Measurements from ENCODE around the gene FFAR1. TPM values are rescaled to one million over a fixed set of nuclear protein-coding genes. Genes with fewer than 3 reads are reported as not detected.

Gene FFAR1
- total RNA-seq, 4 donors from 2014 or later = 0.21 TPM; not detected in 3

DNA sequence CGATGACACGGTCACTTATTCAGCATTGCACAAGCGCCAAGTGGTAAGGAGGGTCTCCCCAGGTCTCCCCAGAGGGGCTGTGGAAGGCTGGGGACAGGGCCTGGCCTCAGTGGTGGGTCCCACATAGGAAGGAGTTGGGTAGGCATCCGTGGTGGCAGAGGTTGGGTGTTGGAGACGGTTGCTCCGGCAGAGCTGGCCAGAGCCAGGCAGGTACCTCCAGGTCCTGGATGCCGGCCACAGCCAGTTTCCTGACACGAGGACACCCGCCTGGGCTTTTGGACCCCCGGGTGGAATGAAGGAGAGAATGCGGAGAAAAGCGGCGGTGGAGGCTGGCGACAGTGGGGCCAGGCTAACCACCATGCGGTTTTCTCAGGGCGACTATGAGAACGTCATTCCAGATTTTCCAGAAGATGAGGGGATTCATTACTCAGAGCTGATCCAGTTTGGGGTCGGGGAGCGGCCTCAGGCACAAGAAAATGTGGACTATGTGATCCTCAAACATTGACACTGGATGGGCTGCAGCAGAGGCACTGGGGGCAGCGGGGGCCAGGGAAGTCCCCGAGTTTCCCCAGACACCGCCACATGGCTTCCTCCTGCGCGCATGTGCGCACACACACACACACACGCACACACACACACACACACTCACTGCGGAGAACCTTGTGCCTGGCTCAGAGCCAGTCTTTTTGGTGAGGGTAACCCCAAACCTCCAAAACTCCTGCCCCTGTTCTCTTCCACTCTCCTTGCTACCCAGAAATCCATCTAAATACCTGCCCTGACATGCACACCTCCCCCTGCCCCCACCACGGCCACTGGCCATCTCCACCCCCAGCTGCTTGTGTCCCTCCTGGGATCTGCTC is 1.3 kb upstream of the FFAR1 start:
- no peak for DNase-seq
- Histone ChIP-seq H3K9me3 (no peaks in the 10 kb centered on the region), H3K27me3 (no peaks in the 10 kb centered on the region), H3K4me1 (no peaks in the 10 kb centered on the region), H3K4me3 (no peak overlapping the region), H3K36me3 (no peaks in the 10 kb centered on the region), H3K27ac (no peak overlapping the region)
- intact Hi-C loops (cut with DNase I; ENCODE audit: low total_unique reads) = no loop called here
- no peak for TF ChIP-seq POLR2A (IDR thresholded peaks at IDR 0.05)
- TF ChIP-seq, protein P1, sequence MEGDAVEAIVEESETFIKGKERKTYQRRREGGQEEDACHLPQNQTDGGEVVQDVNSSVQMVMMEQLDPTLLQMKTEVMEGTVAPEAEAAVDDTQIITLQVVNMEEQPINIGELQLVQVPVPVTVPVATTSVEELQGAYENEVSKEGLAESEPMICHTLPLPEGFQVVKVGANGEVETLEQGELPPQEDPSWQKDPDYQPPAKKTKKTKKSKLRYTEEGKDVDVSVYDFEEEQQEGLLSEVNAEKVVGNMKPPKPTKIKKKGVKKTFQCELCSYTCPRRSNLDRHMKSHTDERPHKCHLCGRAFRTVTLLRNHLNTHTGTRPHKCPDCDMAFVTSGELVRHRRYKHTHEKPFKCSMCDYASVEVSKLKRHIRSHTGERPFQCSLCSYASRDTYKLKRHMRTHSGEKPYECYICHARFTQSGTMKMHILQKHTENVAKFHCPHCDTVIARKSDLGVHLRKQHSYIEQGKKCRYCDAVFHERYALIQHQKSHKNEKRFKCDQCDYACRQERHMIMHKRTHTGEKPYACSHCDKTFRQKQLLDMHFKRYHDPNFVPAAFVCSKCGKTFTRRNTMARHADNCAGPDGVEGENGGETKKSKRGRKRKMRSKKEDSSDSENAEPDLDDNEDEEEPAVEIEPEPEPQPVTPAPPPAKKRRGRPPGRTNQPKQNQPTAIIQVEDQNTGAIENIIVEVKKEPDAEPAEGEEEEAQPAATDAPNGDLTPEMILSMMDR (IDR thresholded peaks at IDR 0.05) = no peak

DNA sequence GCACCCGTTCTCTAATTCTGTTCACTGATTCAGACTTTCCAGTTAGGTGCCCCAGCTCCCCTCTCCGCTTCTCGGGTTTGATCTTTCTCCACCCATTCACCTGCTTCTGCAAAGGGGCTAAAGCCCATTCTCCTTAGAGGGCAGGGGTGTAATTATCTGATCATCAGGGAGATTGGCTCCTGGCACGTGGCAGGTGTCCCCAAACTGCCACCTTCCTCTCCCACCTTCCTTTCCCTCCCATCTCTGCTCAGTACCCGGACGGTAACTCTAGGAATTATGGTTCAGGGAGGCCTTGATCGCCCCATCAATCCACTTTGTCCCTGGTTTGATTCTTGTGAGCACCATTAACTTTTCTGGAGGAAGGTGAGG is 212 bp downstream of the FFAR1 start:
- DNase-seq = no peak
- Histone ChIP-seq H3K4me1 (no peaks in the 10 kb centered on the region), H3K27me3 (no peaks in the 10 kb centered on the region), H3K27ac (no peak overlapping the region), H3K9me3 (no peaks in the 10 kb centered on the region), H3K4me3 (no peak overlapping the region), H3K36me3 (no peaks in the 10 kb centered on the region)
- intact Hi-C loops (cut with DNase I; ENCODE audit: low total_unique reads) = no loop called here
- TF ChIP-seq, protein P1 (IDR thresholded peaks at IDR 0.05) = no peak
- TF ChIP-seq POLR2A (IDR thresholded peaks at IDR 0.05) = no peak

DNA sequence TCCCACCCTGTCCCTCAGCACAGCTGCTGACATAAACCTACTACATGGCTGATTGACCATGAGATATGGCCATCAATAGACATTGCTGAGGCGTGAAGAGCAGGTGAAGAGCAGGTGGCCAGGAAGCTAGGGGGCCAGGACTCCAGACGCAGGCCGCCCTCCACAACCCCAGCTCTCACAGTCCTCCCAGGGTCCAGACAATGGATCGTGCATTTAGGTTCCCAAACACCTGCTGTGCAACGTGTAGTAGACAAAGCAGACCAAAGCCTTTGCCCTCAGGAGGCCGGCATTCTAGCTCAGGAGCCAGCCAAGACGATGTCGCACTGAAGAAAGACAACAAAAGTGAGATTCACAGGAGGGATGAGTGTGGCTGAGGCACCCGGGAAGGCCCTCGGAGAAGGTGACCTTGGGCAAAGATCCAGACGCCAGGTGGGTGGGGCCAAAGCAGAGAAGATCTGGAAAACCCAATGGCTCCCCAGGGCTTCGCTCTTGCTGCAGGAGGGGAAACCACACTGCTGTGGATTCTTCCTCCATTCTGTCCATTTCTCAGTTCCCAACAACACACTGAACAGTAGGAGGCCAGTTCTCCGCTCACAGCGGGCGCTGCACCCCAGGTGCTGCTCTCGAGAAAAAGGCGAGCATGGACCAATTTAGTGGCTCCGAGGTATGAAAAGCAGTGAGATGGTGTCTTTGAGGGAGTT is 1.4 kb downstream of the FFAR1 start:
- TF ChIP-seq, protein P1 (IDR thresholded peaks at IDR 0.05) = no peak
- TF ChIP-seq POLR2A (IDR thresholded peaks at IDR 0.05) = no peak
- intact Hi-C loops (cut with DNase I; ENCODE audit: low total_unique reads) = no loop called here
- H3K4me1 ChIP-seq = no peaks in the 10 kb centered on the region
- H3K36me3 ChIP-seq = no peaks in the 10 kb centered on the region
- H3K9me3 ChIP-seq = no peaks in the 10 kb centered on the region
- H3K27me3 ChIP-seq = no peaks in the 10 kb centered on the region
- no peak overlapping the region for H3K27ac ChIP-seq
- no peak for DNase-seq
- H3K4me3 ChIP-seq = no peak overlapping the region

DNA sequence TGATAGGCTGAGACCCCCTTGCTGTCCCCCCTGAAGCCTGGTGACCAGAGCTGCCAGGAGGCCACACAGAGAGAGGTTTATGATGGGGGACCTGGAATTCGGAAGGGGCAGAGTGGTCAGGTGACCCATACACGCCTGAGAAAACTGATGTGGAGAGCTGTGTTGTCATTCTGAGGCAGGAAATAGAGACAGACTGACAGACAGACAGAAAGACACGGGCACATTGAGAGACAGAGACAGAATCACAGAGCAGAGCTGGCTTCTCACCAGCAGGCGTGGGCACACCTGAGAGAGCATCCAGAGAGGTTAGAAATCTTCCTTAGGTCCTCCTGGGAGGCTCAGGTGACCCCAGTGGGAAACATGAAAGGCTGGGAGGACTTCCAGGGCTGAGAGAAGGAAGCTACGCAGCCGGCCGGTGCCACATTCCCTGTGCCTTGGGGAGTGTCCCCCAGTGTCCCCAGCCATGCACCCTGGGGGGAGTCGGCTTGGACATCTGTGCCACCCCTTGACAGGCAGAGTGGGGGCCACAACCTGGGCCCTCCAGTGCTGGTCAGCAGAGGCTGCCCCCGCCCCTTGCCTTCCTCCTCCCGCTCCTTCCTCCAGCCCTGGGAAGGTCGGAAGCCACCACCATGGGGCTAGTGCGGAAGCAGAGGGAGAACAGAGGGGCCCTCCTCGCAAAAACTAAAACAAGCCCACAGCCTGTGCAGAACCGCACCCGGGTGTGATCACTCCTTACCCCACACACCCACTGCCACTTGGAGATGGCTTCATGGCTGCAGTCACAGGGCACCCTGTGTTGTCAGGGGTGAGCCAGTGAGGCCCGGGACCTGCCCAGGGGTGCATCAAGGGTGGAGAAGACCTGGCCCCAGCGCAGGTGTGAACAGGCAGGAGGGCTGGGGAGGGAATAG is 2.2 kb downstream of the FFAR1 start:
- H3K36me3 ChIP-seq = no peaks in the 10 kb centered on the region
- no peaks in the 10 kb centered on the region for H3K27me3 ChIP-seq
- H3K4me1 ChIP-seq = no peaks in the 10 kb centered on the region
- intact Hi-C loops (cut with DNase I; ENCODE audit: low total_unique reads) = no loop called here
- TF ChIP-seq, protein P1 (IDR thresholded peaks at IDR 0.05) = no peak
- TF ChIP-seq POLR2A (IDR thresholded peaks at IDR 0.05) = no peak
- DNase-seq = no peak
- no peak overlapping the region for H3K4me3 ChIP-seq
- H3K27ac ChIP-seq = no peak overlapping the region
- H3K9me3 ChIP-seq = no peaks in the 10 kb centered on the region

All from uterus (tissue), 4 donors.